ENCODE data around the gene KCNJ11. TPM values are rescaled to one million over a fixed set of nuclear protein-coding genes. Genes with fewer than 3 reads are reported as not detected.

The KCNJ11 gene
- total RNA-seq, 1 experiment from 2014 or later: 7.5 TPM

- TF ChIP-seq SRF (IDR thresholded peaks at IDR 0.05; ENCODE audit: low read depth) (no peak), JUND (IDR thresholded peaks at IDR 0.05) (no peak)
These were observed 48.9 kb upstream of the KCNJ11 start (continued) for GRCh38 chr11:17437366-17437765.

- Histone ChIP-seq H2AFZ (ENCODE audit: low read depth, low read length, poor library complexity, severe bottlenecking) (no peak overlapping the region), H3K27ac (ENCODE audit: low read depth, low read length) (no peak overlapping the region), H3K4me3 (replicated peaks in 1 of 2; ENCODE audit: low read depth in 1 of 2, low read length in 2 of 2) (no peak overlapping the region), H4K20me1 (ENCODE audit: insufficient read depth) (no peaks in the 10 kb centered on the region), H3K9ac (ENCODE audit: low read length) (no peak overlapping the region), H3K9me2 (ENCODE audit: insufficient read depth) (no peaks in the 10 kb centered on the region), H3K79me2 (ENCODE audit: insufficient read depth, low read length) (no peaks in the 10 kb centered on the region), H3K9me3 (ENCODE audit: control insufficient read depth in 1 of 2, insufficient read depth in 1 of 2, low read depth in 1 of 2, low read length in 2 of 2) (no peaks in the 10 kb centered on the region), H3K4me1 (ENCODE audit: control insufficient read depth in 1 of 2, insufficient read depth in 2 of 2, low read length in 2 of 2) (no peaks in the 10 kb centered on the region), H3K4me2 (ENCODE audit: low read length) (no peak overlapping the region), H3K27me3 (ENCODE audit: insufficient read depth, low read length) (0 out of 2 replicates have a peak, but pooled peaks cover 4% of the 10 kb centered on the region), H3K36me3 (ENCODE audit: control insufficient read depth in 1 of 2, insufficient read depth in 2 of 2, low read length in 2 of 2) (no peaks in the 10 kb centered on the region)
- intact Hi-C loops (cut with micrococcal nuclease): no loop called here
- TF ChIP-seq CBX3 (IDR thresholded peaks at IDR 0.05; ENCODE audit: low read depth) (no peak), ZBTB33 (IDR thresholded peaks at IDR 0.05; ENCODE audit: extremely low read depth, insufficient replicate concordance, low read length) (no peak), POLR2A (IDR thresholded peaks at IDR 0.05; ENCODE audit: borderline replicate concordance, extremely low read depth, insufficient read depth, insufficient read length) (no peak), JUND (IDR thresholded peaks at IDR 0.05) (no peak), SIN3A (IDR thresholded peaks at IDR 0.05; ENCODE audit: low read depth) (no peak), EGR1 (IDR thresholded peaks at IDR 0.05; ENCODE audit: low read depth) (no peak), TCF7L2 (IDR thresholded peaks at IDR 0.05; ENCODE audit: borderline replicate concordance, extremely low read depth, insufficient read depth, insufficient read length) (no peak), RAD21 (IDR thresholded peaks at IDR 0.05; ENCODE audit: low read depth) (no peak)
- BruUV-seq (replicated peaks): no TSS peak
- CTCF ChIA-PET: no interaction called here
- no peak for ATAC-seq
- POLR2A ChIA-PET: no interaction called here
- DNase-seq (ENCODE audit: low read depth, low spot score): no peak
- RAD21 ChIA-PET (ENCODE audit: low non-redundant PET in 1 of 2, low total read pairs in 2 of 2, uncharacterized antibody in 2 of 2, unreplicated experiment in 2 of 2): no interaction called here
These were observed 45.6 kb upstream of the KCNJ11 start for GRCh38 chr11:17434108-17434507.

Data from HCT116 (cell line).